Measurements from ENCODE around the gene ZNF568.

Gene ZNF568

DNA sequence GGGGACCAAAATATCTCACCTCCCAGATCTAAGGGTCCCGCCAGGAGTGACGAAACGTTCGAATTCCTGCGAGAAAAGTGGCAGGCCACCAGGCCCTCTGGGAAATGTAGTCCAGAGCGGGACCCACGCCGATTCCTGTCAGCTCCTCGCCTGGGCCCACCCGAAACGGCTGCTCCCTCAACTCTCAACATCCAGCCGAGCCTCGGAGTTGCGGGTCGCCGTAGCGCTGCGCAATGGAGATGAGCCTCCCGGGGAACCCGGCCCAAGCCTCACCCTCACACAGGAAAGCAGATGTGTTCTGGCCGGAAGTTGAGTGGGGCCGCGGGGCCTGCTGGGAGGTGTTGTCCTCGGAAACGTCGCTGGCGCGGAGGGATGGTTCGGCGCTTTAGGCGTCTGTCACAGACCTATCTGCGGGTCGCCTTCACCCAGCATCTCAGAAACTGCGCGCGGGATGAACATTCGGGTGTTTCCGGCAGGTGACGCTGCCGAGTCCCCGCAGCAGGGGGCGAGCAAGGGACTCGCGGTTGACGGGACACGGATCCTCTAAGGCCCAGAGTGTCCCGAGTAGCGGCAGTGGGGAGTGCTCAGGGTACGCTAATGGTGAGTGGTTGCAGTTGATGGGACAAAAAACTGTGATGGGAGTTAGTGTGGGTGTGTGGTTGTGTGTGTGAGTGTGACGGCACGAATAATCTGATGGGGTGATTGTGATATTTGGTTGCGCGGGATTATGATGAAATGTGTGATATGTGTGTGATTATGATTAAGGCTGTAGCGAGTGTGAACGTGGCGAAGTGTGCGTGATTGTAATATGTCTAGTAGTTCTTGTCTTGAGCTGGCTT lies at the start of gene ZNF568, which contains the start of gene ZNF829:
Gene ZNF568 (plus strand): TSS at position 341 of the 839 bp plus-strand sequence. CDS start 6,439 bp downstream, outside the sequence.
Gene ZNF829 (minus strand): TSS at position 300 of the 839 bp plus-strand sequence. CDS start 1,124 bp downstream, outside the sequence.
- peak; percentile 50 to 93 for DNase-seq (ENCODE audit: low read depth in 1 of 2, low spot score in 1 of 2)
- in situ Hi-C loops (cut with HindIII; ENCODE audit: low pct_unique_long_range_greater_than_20kb, low sequenced_read_pairs), result no loop called here
- no peak for TF ChIP-seq JUND (IDR thresholded peaks at IDR 0.05; ENCODE audit: low read depth)

DNA sequence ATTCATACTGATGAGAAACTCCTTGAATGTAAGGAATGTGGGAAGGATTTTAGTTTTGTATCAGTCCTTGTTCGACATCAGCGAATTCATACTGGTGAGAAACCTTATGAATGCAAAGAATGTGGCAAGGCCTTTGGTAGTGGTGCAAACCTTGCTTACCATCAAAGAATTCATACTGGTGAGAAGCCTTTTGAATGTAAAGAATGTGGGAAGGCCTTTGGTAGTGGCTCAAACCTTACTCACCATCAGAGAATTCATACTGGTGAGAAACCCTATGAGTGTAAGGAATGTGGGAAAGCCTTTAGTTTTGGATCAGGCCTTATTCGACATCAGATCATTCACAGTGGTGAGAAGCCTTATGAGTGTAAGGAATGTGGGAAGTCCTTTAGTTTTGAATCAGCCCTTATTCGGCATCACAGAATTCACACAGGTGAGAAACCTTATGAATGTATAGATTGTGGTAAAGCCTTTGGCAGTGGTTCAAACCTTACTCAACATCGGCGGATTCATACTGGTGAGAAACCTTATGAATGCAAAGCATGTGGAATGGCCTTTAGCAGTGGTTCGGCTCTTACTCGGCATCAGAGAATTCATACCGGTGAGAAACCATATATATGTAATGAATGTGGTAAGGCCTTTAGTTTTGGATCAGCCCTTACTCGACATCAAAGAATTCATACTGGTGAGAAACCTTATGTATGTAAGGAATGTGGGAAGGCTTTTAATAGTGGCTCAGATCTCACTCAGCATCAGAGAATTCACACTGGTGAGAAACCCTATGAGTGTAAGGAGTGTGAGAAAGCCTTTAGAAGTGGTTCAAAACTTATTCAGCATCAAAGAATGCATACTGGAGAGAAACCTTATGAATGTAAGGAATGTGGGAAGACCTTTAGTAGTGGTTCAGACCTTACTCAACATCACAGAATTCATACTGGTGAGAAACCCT lies 38.9 kb upstream of the ZNF568 start:
- DNase-seq (ENCODE audit: low read depth in 1 of 2, low spot score in 1 of 2), result no peak
- TF ChIP-seq JUND (IDR thresholded peaks at IDR 0.05; ENCODE audit: low read depth), result no peak
- in situ Hi-C loops (cut with HindIII; ENCODE audit: low pct_unique_long_range_greater_than_20kb, low sequenced_read_pairs), result no loop called here

DNA sequence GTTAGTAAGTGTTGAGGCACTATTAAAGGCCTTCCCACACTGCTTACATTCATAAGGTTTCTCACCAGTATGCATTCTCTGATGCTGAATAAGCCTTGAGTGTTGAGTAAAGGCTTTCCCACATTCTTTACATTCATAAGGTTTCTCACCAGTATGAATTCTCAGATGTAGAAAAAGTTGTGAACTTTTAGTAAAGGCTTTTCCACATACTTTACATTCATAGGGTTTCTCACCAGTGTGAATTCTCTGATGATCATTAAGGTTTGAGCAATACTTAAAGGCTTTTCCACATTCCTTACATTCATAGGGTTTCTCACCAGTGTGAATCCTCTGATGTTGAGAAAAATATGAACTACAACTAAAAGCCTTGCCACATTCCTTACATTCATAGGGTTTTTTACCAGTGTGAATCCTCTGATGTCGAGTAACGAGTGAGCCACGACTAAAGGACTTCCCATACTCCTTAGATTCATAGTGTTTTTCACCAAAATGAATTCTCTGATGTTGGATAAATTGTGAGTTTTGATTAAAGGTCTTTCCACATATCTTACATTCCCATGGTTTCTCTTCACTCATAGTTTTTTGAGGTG lies 24.3 kb upstream of the ZNF568 start:
- in situ Hi-C loops (cut with HindIII; ENCODE audit: low pct_unique_long_range_greater_than_20kb, low sequenced_read_pairs), result no loop called here
- TF ChIP-seq JUND (IDR thresholded peaks at IDR 0.05; ENCODE audit: low read depth), result no peak
- no peak for DNase-seq (ENCODE audit: low read depth in 1 of 2, low spot score in 1 of 2)

DNA sequence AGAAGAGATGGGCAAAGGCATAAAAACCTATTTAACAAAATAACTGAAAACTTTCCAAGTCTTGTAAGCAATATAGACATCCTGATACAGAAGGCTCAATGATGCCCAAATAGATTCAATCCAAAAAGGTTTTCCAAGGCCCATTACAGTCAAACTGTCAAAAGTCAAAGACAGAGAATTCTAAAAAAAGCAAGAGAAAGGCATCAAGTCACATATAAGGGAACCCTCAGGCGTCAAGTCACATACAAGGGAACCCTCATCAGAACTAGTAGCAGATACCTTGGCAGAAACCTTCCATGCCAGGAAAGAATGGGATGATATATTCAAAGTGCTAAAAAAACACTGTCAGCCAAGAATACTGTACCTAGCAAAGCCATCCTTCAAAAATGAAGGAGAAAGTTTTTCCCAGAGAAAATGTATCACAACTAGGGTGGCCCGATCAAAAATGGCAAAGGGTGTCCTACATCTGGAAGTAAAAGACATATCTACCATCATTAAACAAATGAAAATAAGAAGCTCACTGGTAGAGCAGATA lies 21.2 kb upstream of the ZNF568 start:
- TF ChIP-seq JUND (IDR thresholded peaks at IDR 0.05; ENCODE audit: low read depth), result no peak
- in situ Hi-C loops (cut with HindIII; ENCODE audit: low pct_unique_long_range_greater_than_20kb, low sequenced_read_pairs), result no loop called here
- no peak for DNase-seq (ENCODE audit: low read depth in 1 of 2, low spot score in 1 of 2)

DNA sequence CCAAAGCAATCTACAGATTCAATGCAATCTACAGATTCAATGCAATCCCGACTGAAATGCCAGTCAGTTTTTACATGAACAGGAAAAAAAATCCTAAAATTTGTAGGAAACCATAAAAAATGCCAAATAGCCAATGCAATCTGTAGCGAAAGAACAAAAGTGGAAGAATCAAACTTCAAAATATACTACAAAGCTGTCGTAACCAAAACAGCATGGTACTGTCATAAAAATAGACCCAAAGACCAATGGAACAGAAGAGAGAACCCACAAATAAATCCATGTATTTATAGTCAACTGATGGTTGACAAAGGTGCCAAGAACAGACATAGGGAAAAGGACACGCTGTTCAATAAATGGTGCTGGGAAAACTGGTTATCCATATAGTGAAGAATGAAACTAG lies 17.7 kb upstream of the ZNF568 start:
- DNase-seq (ENCODE audit: low read depth in 1 of 2, low spot score in 1 of 2), result no peak
- in situ Hi-C loops (cut with HindIII; ENCODE audit: low pct_unique_long_range_greater_than_20kb, low sequenced_read_pairs), result no loop called here
- TF ChIP-seq JUND (IDR thresholded peaks at IDR 0.05; ENCODE audit: low read depth), result no peak

DNA sequence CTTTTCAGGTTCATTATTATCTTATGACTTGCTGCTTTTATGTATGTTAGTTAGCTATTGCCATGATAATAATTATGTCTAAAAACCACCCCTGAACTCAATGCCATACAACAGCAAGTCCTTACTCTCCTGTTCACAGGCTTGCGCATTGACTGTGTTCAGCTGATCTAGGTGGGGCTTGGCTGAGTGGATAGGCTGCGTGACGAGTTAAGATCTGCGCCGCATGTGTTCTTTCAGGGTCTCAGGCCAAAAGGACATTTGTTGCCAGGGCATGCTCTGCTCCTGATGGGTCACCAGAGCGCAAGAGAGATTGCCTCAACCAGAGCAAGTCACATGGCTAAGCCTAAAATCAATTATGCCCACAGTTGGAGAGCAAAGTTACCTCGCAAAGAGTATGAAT lies 859 bp downstream of the ZNF568 start:
- DNase-seq (ENCODE audit: low read depth in 1 of 2, low spot score in 1 of 2), result peak in 1 of 2 experiments; percentile 6
- in situ Hi-C loops (cut with HindIII; ENCODE audit: low pct_unique_long_range_greater_than_20kb, low sequenced_read_pairs), result no loop called here
- no peak for TF ChIP-seq JUND (IDR thresholded peaks at IDR 0.05; ENCODE audit: low read depth)

DNA sequence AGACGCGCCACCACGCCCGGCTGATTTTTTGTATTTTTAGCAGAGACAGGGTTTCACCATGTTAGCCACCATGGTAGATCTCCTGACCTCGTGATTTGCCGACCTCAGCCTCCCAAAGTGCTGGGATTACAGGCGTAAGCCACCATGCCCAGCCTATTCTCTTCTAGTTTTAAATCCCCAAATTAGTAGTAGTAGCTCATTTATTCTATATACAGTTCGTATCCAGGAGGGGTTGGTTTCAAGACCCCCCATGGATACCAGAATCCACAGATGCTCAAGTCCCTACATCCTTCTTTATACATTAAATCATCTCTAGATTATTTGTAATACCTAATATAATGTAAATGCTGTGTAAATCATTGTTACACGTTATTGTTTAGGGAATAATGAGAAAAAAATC lies 2.0 kb downstream of the ZNF568 start:
- TF ChIP-seq JUND (IDR thresholded peaks at IDR 0.05; ENCODE audit: low read depth), result no peak
- DNase-seq (ENCODE audit: low read depth in 1 of 2, low spot score in 1 of 2), result no peak
- in situ Hi-C loops (cut with HindIII; ENCODE audit: low pct_unique_long_range_greater_than_20kb, low sequenced_read_pairs), result no loop called here

DNA sequence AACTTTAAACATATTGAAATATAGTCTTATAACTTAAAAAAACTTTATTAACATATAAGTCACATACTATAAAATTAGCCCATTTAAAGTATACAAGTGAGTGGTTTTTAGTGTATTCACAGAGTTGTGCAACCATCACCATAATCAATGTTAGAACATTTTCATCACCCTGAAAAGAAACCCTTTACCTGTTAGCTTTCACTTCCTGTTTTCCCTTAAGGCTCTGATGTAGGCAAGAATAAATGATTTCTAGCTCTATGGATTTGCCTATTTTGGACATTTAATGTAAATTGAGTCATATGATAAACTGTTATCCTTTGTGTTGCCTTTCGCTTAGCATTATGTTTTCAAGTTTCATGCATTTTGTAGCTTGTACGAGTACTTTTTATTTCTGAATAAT lies 15.6 kb downstream of the ZNF568 start:
- in situ Hi-C loops (cut with HindIII; ENCODE audit: low pct_unique_long_range_greater_than_20kb, low sequenced_read_pairs), result no loop called here
- DNase-seq (ENCODE audit: low read depth in 1 of 2, low spot score in 1 of 2), result no peak
- no peak for TF ChIP-seq JUND (IDR thresholded peaks at IDR 0.05; ENCODE audit: low read depth)

DNA sequence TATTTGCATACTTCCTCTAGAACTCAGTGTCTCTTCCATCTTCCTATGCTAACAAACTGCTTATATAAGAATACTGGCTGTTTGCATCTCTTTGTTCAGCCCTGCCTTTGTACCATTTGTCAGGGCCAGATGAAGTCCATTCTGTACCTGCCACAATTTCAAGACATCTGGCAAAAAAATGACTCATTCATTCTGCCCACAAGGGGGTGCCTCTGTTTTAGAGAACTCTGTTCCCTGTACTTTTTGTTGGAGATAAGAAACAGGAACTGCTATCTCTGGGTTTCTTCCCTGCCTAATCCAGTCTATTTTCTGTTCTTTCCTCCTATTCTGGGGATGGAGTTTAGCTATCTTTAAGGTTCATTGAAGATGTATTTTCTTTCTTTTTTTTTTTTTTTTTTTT lies 23.0 kb downstream of the ZNF568 start:
- in situ Hi-C loops (cut with HindIII; ENCODE audit: low pct_unique_long_range_greater_than_20kb, low sequenced_read_pairs), result no loop called here
- TF ChIP-seq JUND (IDR thresholded peaks at IDR 0.05; ENCODE audit: low read depth), result no peak
- DNase-seq (ENCODE audit: low read depth in 1 of 2, low spot score in 1 of 2), result peak in 1 of 2 experiments; percentile 13

DNA sequence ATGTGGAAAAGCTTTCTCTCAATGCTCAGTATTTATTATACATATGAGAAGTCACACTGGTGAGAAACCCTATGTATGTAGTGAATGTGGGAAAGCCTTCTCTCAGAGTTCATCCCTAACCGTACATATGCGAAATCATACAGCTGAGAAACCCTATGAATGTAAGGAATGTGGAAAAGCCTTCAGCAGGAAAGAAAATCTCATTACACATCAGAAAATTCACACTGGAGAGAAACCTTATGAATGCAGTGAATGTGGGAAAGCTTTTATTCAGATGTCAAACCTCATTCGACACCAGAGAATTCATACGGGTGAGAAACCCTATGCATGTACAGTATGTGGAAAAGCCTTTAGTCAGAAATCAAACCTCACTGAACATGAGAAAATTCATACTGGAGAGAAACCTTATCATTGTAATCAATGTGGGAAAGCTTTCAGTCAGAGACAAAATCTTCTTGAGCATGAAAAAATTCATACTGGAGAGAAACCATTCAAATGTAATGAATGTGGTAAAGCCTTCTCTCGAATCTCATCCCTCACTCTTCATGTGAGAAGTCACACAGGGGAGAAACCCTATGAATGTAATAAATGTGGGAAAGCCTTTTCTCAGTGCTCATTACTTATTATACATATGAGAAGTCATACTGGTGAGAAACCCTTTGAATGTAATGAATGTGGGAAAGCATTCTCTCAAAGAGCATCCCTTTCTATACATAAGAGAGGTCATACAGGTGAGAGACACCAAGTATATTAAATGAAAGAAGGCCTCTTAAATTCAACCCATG lies 34.4 kb downstream of the ZNF568 start:
- in situ Hi-C loops (cut with HindIII; ENCODE audit: low pct_unique_long_range_greater_than_20kb, low sequenced_read_pairs), result no loop called here
- no peak for TF ChIP-seq JUND (IDR thresholded peaks at IDR 0.05; ENCODE audit: low read depth)
- no peak for DNase-seq (ENCODE audit: low read depth in 1 of 2, low spot score in 1 of 2)

DNA sequence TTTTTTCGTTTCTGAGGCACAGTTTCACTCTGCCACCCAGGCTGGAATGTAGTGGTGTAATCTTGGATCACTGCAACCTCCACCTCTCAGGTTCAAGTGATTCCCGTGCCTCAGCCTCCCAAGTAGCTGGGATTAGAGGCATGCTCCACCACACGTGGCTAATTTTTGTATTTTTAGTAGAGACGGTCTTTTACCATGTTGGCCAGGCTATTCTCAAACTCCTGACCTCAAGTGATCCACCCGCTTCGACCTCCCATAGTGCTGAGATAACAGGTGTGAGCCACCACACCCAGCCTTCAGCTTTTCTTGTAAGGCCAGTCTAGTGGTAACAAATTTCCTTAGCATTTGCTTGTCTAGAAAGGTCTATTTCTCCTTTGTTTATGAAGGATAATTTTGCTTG lies 46.2 kb downstream of the ZNF568 start:
- no peak for DNase-seq (ENCODE audit: low read depth in 1 of 2, low spot score in 1 of 2)
- in situ Hi-C loops (cut with HindIII; ENCODE audit: low pct_unique_long_range_greater_than_20kb, low sequenced_read_pairs), result no loop called here
- no peak for TF ChIP-seq JUND (IDR thresholded peaks at IDR 0.05; ENCODE audit: low read depth)
